GM23338 (cell line): ENCODE measurements around the gene MEIOSIN.

ENCODE experiments used
- CREB1 ChIP-seq: fragments of 250-450 bp; sonication (Bioruptor Pico); IDR thresholded peaks from 2 replicates; pipeline ENCODE4 v1.5.0; 2020; ENCODE audit warnings: low read depth, mild to moderate bottlenecking, moderate library complexity
- CTCF ChIP-seq, 2 experiments: fragments of 200-600 bp in 1 of 2; sonication (generic) in 1 of 2; conservative IDR thresholded peaks; 2 replicates each; pipeline versions ENCODE4 v1.5.1 to v1.6.1; 2016 to 2017; ENCODE audit warnings: antibody characterized with exemption in 2 of 2, low read depth in 2 of 2, mild to moderate bottlenecking in 2 of 2, moderate library complexity in 1 of 2
- EZH2 ChIP-seq: fragments of 200-600 bp; sonication (generic); IDR thresholded peaks from one replicate; pipeline ENCODE4 v1.8.0; 2017; ENCODE audit warnings: antibody characterized with exemption, mild to moderate bottlenecking, low read depth; ENCODE audit not compliant: unreplicated experiment
- EZH2phosphoT487 ChIP-seq: fragments of 200-600 bp; sonication (generic); IDR thresholded peaks from one replicate; pipeline ENCODE4 v1.8.1; 2018; ENCODE audit warnings: antibody characterized with exemption; ENCODE audit not compliant: unreplicated experiment
- JUNB ChIP-seq: IDR thresholded peaks from one replicate; pipeline ENCODE4 v1.6.1; 2016; ENCODE audit warnings: antibody characterized with exemption; ENCODE audit not compliant: unreplicated experiment
- NANOG ChIP-seq: IDR thresholded peaks from 2 replicates; pipeline ENCODE4 v1.6.1; 2016; ENCODE audit warnings: antibody characterized with exemption, borderline replicate concordance
- POLR2AphosphoS5 ChIP-seq: IDR thresholded peaks from 2 replicates; pipeline ENCODE4 v1.6.1; 2016; ENCODE audit warnings: antibody characterized with exemption, low read depth
- REST ChIP-seq: IDR thresholded peaks from one replicate; pipeline ENCODE4 v1.6.1; 2018; ENCODE audit warnings: antibody characterized with exemption; ENCODE audit not compliant: unreplicated experiment
- STAT1 ChIP-seq: IDR thresholded peaks from one replicate; pipeline ENCODE4 v1.6.1; 2016; ENCODE audit warnings: antibody characterized with exemption; ENCODE audit not compliant: unreplicated experiment
- ZNF462 ChIP-seq: fragments of 250-450 bp; sonication (Bioruptor Pico); IDR thresholded peaks from 2 replicates; pipeline ENCODE4 v1.5.0; 2020; ENCODE audit warnings: mild to moderate bottlenecking, moderate library complexity

GRCh38 chr19:45780146-45780447 lies 46.9 kb downstream of the MEIOSIN start:
- no peak for TF ChIP-seq CTCF (conservative IDR thresholded peaks at IDR 0.05; ENCODE audit: low read depth in 2 of 2)
- no peak for TF ChIP-seq REST
- TF ChIP-seq EZH2, result no peak
- TF ChIP-seq JUNB, result no peak
- no peak for TF ChIP-seq POLR2AphosphoS5
- no peak for TF ChIP-seq CREB1
- no peak for TF ChIP-seq EZH2phosphoT487
- TF ChIP-seq NANOG, result no peak
- TF ChIP-seq STAT1, result no peak
- no peak for TF ChIP-seq ZNF462 (CRISPR knock-in tag)
